HG03342 (cell line): ENCODE measurements around the gene ZNF280A.
"Not testable (repeated sequence)": the region's sequence is repeated elsewhere in the genome, so short reads cannot be mapped to it uniquely, and the experiment has no call there.

Experiments
- ATAC-seq: cut with Tn5 transposase; IDR thresholded peaks from one replicate; pipeline ENCODE4 v1.9.1; 2021; ENCODE audit warnings: mild to moderate bottlenecking, moderate library complexity; ENCODE audit not compliant: unreplicated experiment

ZNF280A gene

DNA sequence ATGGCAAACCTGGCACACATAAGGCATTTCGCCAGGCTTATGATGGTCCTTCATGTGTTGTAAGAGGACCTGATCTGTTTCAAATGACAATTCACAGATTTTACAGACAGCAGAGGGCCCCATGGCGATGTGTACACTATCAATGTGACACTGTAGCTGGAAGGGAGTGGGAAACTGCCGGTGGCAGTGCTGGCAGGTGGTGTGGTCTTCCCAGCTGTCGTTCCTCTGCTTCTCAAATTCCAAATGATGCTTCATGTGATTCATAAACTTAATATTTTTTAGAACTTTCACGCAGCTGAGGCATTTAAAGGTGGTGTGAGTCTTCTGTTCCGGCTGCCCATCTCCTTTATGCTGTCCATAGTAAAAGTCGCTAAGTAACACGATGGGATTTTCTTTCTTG is 5.6 kb downstream of the ZNF280A start:
- ATAC-seq, result not testable (repeated sequence)

DNA sequence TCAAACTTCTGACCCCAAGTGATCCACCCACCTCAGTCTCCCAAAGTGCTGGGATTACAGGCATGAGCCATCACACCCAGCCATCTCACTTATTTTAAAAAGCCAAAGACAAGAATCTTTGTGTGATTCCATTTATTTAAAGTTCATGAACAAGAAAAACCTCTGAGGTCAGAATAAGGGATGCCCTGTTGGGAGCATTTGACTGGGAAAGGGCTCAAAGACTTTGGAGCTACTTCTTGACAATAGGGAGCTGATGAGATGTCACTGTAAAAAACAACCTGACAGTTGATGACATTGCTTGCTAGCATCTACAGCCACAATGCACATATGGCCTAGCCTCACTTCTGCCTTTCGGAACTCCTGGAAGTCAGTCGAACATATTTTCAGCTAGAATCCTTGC is 6.5 kb downstream of the ZNF280A start:
- no peak for ATAC-seq

DNA sequence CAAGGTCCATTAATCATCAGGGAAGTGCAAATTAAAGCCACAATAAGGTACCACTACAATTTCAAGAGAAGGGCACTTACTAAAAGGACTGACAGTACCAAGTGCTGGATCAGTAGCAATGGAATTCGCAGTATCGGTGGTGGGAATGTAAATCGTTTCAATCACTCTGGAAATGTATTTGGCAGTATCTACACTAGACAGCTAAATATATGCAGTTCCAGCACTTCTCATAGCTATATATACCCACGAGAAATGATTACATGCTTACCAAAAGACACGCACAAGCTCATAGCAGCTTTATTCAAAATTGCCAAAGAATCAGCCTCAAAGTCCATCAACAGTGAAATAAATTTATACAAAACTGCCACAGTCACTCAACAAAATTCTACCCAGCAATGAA is 7.1 kb downstream of the ZNF280A start:
- ATAC-seq, result no peak

DNA sequence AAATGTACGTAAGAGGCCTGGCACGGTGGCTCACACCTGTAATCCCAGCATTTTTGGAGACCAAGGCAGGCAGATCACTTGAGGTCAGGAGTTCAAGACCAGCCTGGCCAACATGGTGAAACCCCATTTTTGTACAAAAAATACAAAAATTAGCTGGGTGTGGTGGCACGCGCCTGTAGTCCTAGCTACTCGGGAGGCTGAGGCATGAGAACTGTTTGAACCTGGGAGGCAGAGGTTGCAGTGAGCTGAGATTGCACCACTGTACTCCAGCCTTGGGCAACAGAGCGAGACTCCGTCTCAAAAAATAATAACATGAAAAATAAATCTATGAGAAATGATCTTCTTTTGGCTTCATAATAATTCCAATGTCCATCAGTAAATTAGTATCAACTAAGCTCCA is 9.2 kb downstream of the ZNF280A start:
- ATAC-seq, result not testable (repeated sequence)

DNA sequence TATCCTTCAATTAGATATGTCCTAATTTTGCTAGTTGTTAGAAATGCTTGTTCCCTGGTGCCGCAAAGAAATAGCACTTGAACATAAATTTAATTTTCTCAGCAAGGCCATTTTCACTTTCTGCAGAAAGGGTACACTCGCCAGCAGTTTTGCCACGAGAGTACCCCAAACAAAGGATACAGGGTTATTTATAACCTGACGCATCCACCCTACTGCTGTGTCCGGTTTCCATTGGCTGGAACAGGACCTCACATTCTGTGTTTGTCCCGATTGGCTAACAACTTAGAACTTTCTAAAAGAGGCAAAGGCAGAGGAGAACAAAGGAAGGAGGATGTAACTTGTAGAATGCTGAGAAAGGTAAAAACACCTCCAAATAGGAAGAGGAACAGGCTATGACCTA is 10.2 kb downstream of the ZNF280A start:
- not testable (repeated sequence) for ATAC-seq

DNA sequence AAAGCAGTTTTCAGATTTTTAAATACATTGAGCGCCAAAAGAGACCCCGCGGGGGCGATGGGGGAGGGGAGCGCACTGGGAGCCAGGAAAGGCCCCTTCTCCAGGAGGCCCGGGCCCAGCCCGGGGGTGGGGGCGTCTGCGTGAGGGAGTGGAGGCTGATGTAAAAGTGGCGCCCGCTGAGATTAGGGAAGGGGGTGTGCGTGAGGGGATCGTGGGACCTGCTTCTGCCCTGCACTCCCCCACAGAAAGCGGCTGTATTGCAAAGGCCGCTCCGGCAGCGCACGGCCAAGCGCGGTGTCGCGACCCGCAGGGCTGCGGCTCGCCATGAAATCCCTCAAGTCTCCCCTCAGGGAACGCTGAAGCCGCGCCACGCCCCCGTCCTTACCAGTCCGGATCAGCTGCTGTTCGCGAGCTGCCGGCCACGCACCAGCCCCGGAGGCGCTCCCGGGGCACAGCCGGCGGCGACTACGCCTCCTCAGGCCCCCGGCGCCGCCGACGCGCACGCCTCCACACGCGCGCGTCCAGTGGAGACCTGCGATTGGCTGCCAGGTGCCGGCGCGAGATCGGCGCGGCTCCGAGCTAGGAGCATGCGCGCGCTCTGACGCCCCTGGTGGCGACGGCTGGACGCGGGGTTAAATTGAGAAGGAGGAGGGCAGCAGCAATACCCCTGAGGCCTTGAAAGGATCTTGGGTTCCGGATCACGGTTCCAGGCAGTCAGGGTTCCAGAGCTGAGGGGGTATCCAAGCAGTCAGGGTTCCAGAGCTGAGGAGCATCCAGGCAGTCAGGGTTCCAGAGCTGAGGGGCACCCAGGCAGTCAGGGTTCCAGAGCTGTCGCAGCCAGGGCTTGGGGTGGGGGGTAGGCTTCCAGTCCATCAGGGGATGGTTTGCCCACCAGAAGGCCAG is 11.5 kb downstream of the ZNF280A start, which contains the start of gene ZNF280B:
ZNF280B (minus strand) TSS at position 469 of the 903 bp plus-strand sequence. CDS start 19,344 bp downstream, outside the sequence.
- peak; percentile 76 for ATAC-seq

DNA sequence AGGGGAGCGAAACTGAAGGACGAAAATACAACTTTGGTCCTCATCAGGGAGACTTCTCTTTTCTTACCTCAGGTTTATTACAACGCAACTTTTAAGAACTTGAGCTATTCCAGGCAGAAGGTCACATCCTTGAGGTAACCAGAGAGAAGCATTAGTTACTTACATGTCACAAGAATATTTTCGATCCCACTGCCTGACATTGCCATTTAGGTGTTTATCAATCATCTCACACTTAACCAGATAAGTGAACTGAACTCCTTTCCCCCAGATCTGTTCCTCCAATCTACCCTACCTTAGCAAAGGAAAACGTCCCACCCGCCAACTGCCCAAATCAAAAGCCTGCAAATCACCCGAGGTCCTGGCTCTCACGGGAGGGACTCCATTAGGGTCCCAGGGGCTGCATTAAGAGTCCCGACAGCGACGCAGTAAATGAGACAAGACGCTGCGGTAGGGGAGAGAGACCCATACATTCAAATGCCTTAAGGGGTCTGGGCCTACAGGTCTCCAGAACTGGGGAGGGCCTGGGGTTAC is 12.3 kb downstream of the ZNF280A start:
- no peak for ATAC-seq

DNA sequence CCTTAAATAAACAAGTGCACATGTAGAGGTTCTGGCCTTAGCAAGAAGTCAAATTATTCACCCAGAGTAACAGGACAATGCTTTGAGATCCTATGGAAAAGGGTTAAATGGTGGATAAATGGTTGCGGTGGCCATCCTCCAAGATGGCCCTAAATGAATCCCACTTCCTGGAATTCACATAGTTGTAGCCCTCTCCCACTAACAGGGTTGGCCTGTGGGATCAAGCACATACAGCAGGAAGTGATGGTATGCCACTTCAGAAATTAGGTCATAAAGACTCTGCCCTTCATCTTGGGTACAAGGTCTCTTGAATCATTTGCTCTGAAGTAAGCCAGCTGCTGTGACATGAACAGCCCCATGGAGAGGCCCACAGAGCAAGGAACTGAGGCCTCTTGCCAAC is 13.3 kb downstream of the ZNF280A start:
- ATAC-seq, result no peak

DNA sequence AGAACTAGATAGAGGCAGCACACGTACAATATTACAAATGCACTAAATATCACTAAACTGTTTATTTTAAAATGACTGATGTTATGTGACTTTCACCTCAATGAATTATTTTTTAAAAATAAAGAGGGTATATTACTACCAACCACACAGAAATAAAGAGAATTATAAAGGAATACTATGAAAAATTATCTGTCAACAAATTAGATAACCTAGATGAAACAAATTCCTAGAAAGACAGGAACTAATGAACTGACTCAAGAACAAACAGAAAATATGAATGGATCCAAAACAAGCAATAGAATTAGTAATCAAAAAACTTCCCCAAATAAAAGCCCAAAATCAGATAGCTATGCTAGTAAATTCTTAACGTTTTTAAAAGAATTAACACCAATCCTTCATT is 21.8 kb downstream of the ZNF280A start:
- ATAC-seq, result no peak

DNA sequence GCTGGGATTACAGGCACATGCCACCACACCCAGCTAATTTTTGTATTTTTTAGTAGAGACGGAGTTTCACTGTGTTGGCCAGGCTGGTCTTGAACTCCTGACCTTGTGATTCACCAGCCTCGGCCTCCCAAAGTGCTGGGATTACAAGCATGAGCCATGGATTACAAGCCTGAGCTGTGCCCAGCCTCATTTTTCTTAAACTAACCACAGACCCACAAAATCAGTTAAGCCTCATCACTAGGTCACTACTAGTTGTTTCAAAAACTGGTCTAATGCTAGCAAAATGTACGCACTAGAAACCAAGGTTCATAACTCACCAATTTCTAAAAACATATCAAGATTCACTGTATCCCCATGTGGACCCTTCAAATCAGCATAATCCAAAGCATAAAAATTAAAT is 28.5 kb downstream of the ZNF280A start:
- ATAC-seq, result not testable (repeated sequence)

DNA sequence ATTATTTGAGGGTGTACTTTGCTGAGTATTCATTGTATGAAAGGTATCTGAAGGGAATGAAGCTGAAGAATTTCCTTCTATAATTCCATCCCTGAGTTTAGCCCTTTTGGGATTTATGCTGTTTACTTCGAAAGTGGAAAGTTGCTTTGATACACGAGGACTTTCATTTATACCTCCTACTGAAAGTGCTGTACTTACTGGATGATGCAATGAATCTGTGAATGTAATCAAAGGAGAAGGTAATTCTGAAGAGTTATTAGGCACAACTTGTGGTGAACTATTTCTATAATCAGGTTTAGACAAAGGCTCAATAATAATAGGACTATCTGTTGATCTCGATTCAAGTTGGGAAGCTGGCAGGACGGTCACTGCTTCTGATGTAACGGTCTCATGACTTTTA is 31.3 kb downstream of the ZNF280A start:
- ATAC-seq, result no peak

DNA sequence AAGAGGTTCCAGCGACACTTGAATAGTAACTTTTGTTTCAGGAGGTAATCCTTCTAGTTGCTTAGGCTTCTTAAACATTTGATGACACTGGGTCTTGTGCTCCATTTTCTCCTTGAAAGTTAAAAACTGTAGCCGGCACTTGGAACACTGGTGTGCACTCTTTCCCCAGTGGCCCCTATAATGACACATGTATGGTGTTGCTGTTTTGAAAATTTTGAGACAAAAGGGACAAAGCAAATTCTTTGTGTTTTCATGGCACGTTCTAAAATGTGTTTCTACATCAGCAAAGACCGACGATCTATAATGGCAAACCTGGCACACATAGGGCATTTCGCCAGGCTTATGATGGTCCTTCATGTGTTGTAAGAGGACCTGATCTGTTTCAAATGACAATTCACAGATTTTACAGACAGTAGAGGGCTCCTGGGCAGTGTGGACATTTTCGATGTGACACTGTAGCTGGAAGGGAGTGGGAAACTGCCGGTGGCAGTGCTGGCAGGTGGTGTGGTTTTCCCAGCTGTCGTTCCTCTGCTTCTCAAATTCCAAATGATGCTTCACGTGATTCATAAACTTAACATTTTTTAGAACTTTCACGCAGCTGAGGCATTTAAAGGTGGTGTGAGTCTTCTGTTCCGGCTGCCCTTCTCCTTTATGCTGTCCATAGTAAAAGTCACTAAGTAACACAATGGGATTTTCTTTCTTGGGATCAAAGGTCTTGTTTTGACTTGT is 32.0 kb downstream of the ZNF280A start:
- ATAC-seq, result no peak

DNA sequence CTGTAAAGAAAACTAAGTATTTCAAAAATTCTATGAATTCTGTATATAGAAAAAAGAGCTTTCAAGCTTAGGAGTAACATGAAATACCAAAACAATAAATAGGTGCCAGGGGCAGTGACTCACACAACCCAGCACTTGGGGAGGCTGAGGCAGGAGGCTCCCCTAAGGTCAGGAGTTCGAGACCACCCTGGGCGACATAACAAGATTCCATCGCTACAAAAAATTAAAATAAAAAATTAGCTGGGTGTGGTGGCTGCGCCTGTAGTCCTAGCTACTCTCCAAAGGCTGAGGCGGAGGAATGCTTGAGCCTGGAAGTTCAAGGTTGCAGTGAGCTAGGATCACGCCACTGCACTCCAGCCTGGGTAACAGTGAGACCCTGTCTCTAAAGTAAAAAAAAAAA is 33.0 kb downstream of the ZNF280A start:
- no peak for ATAC-seq

DNA sequence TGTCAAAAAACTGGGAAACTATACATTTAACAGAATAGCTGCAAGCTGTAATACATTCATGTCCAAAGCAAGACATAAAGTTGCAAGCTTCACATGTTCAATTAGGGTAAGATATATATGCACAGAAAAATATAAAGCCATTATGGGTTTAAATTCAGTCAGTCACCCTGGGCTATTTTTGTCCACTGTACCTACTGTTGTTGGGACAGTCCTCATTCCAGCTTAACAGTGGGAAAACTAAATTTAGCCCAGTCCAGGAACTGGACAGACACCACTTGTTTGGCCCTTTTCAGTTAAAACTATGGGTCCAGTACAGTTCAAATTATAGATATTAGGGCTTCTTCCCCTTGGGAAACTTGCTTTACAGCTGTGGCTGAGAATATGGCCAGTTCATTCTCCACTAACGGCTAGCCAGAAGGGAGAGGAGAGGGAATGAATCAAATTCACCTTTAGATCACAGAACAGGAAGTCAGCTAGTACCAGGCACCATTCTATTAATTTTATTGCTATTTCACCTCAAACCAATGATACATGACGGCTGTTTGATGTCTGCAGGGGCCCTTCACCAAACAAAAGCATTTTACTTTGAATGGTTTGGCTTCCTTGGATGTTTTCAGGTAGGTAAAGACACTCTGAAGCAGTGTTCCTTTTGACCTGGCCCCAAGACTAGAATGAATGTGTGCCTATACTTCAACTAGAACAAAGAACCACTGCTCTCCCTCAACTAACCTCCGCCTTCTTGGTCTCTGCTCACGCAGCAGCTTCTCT is 33.8 kb downstream of the ZNF280A start:
- no peak for ATAC-seq

DNA sequence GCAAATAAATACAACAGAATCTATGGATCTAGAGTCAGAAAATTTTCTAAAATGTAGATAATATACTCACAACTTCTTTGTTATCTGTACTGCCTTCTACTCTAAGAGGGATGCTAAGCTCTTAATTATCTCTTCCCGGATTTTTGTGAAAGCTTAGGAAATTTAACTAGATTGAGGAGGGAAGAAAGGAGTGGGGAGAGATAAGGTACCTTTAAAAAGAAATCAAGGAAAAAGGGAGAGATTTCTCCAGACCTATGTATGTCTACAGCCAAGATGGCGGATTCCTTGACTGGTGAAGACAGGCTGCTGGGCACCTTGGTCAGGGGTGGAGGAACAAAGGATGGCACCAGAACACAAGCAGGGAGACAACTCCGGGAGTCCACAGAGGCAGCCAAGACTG is 34.5 kb downstream of the ZNF280A start:
- ATAC-seq, result no peak

DNA sequence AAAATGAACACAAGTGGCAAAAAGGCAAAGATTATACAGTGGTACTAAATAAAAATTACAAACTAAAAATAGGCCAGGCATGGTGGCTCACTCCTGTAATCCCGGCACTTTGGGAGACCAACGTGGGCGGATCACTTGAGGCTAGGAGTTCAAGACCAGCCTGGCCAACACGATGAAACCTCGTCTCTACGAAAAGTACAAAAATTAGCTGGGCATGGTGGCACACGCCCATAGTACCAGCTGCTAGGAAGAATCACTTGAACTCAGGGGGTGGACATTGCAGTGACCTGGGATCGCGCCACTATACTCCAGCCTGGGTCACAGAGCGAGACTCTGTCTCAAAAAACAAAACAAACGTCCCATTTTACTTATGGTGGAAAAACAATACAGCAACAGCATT is 36.0 kb downstream of the ZNF280A start:
- no peak for ATAC-seq

DNA sequence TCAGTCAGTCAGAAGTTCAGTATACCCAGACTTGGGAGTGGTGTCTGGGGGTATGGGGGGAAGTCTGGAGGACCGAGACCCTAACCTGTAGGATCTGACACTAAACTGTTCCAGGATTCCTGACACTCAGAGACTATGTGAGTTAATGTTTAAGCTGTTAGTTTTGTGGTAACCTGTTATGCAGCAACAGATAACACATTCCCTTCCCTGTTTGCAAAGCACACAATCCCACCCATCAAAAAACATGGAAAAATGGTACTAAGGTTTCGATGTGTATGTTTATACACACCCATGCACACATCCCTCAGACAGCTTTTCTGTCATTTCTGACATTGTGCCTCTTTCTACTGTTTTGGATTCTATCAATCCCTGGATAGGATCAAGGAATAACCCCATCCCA is 39.1 kb downstream of the ZNF280A start:
- ATAC-seq, result no peak

DNA sequence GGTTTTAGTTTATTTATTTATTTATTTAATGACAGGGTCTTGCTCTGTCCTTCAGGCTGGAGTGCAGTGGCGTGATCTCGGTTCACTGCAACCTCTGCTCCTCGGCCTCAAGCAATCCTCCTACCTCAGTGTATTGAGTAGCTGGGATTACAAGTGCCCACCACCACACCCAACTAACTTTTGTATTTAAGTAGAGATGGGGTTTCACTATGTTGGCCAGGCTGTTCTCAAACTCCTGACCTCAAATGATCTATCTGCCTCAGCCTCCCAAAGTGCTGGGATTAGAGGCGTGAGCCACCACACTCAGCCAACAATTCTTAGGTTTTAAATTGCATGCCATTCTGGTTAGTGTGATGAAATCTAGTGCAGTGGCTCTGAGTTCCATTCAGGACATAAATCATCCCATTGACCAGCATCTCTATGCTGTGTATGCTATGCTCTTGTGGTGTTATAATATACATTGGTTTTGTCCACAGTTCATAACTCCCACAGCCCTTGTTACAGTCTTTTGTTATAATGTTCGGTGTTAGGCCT is 40.0 kb downstream of the ZNF280A start:
- ATAC-seq, result no peak

DNA sequence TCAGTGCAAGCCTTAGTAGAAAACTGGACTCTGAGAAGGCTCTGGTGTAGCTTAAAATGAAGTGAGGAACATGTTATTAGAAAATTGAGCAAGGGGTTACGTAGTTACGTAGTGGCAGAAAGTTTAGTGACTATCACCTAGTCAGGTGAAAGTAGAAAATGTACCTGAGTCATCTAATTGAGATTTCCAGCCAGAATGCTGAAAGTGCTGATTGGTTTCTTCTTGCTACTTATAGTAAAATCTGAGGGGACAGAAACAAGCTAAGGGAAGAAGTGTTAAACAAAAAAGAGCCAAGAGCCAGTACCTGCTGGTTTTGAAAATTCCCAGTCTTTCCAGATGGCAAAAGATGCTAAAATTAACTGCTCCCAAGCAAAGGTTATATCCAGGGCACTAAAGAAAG is 41.0 kb downstream of the ZNF280A start:
- ATAC-seq, result no peak

DNA sequence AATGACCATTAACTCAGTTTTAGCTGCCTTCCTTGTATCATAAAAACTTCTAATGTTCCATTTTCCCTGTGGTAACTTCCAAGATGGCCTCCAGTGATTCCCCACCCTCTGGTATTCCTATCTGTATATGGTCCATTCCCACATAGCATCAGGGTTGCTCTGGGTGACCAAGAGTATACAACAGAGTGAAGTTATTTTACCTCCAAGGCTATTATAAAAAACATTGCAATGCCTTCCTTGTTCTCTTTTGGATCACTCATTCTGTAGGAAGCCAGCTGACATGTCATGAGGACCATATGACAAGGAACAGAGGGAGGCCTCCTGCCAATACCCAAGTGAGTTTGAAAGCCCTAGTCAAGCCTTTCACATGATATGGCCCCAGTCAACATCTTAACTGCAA is 41.6 kb downstream of the ZNF280A start:
- no peak for ATAC-seq

DNA sequence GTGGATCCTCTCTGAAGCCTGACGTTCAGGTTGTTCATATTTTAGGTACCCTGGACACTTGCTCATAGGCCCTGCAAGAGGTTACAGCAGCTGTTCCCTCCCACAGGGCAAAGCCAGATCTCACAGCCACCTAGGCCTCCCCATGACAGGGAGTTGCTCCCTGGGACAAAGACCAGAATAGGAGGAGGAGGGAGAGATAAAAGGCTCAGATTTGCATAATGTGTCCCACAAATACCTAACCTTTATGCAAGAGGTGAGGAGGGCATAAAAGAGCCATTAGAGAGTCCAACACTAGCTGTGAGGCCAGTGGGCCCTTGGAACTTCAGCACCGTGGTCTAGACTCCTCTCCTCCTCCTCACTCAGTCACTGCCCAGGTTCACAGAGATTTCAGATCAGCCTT is 45.3 kb downstream of the ZNF280A start:
- no peak for ATAC-seq
